HCT116 (cell line): ENCODE data around the gene RPTOR. TPM values are rescaled to one million over a fixed set of nuclear protein-coding genes. Genes with fewer than 3 reads are reported as not detected.

Experiments
- ATAC-seq: fragments of 200-7000 bp; cut with Tn5 transposase; 2 replicates; pipeline ENCODE4 v1.9.1; 2020; ENCODE audit warnings: mild to moderate bottlenecking, moderate library complexity
- BruUV-seq: library from RNA; stranded (reverse); fragments of 400-500 nt; replicated peaks from 2 replicates; lab custom pipeline; 2021; lab: Mats Ljungman, UMichigan
- CTCF ChIA-PET: fragments of 300-600 bp; sonication (Branson Sonifier 250); formaldehyde crosslinking; loops from one replicate; lab custom pipeline; 2021; ENCODE audit warnings: antibody characterized with exemption; lab: Charles Lee
- POLR2A ChIA-PET: fragments of 300-600, 350-600 bp; sonication (Branson Sonifier 250); formaldehyde crosslinking; loops from one replicate; lab custom pipeline; 2021; ENCODE audit warnings: antibody characterized with exemption; lab: Charles Lee
- RAD21 ChIA-PET, 2 experiments: fragments of 300-600 bp; sonication (Branson Sonifier 250); formaldehyde crosslinking; loops; one replicate each; lab custom pipeline; 2023; ENCODE audit warnings: low total read pairs in 2 of 2; ENCODE audit not compliant: uncharacterized antibody in 2 of 2, unreplicated experiment in 2 of 2, low non-redundant PET in 1 of 2; lab: Charles Lee
- DNase-seq: peaks from one replicate; pipeline ENCODE4 v3.0.0-alpha.2; 2010; ENCODE audit warnings: low read depth, low spot score
- H2AFZ ChIP-seq: fragments of 200-600 bp; shearing (Covaris generic), sonication (generic); 2 replicates; pipeline ENCODE4 v1.6.1; 2017; ENCODE audit warnings: low read depth, mixed run types, mixed read lengths, antibody characterized with exemption, low read length; ENCODE audit not compliant: poor library complexity, severe bottlenecking
- H3K27ac ChIP-seq: 2 replicates; pipeline ENCODE4 v1.5.1; 2012; ENCODE audit warnings: low read depth, low read length
- H3K27me3 ChIP-seq: fragments of 200-600 bp; sonication (generic); 2 replicates; pipeline ENCODE4 v1.6.1; 2016; ENCODE audit warnings: mixed run types, low read length, mixed read lengths; ENCODE audit not compliant: insufficient read depth
- H3K36me3 ChIP-seq, 2 experiments: fragments of 200-500 bp in 1 of 2; fragments of 200-600 bp in 1 of 2; sonication (Bioruptor generic) in 1 of 2; sonication (generic) in 1 of 2; 2 replicates each; pipeline versions ENCODE4 v1.5.1 to v1.6.1; 2014 to 2016; ENCODE audit warnings: low read length in 2 of 2, inconsistent platforms in 1 of 2, mixed read lengths in 1 of 2, mixed run types in 1 of 2; ENCODE audit not compliant: insufficient read depth in 2 of 2, control insufficient read depth in 1 of 2
- H3K4me1 ChIP-seq, 2 experiments: fragments of 200-600 bp in 1 of 2; sonication (generic) in 1 of 2; 2 replicates each; pipeline versions ENCODE4 v1.5.1 to v1.6.1; 2012 to 2017; ENCODE audit warnings: low read length in 2 of 2, inconsistent platforms in 1 of 2, mild to moderate bottlenecking in 1 of 2, mixed read lengths in 1 of 2, mixed run types in 1 of 2, moderate library complexity in 1 of 2; ENCODE audit not compliant: insufficient read depth in 2 of 2, control insufficient read depth in 1 of 2
- H3K4me2 ChIP-seq: fragments of 200-600 bp; sonication (generic); 2 replicates; pipeline ENCODE4 v1.6.1; 2017; ENCODE audit warnings: mixed run types, low read length, mixed read lengths
- H3K4me3 ChIP-seq, 2 experiments: fragments of 200-600 bp in 1 of 2; sonication (generic) in 1 of 2; replicated peaks in 1 of 2; 2 replicates each; pipeline ENCODE4 v1.5.1; 2011 to 2016; ENCODE audit warnings: low read length in 2 of 2, control low read depth in 1 of 2, low read depth in 1 of 2, mild to moderate bottlenecking in 1 of 2, mixed read lengths in 1 of 2, mixed run types in 1 of 2
- H3K79me2 ChIP-seq: fragments of 200-600 bp; sonication (generic); 2 replicates; pipeline ENCODE4 v1.6.1; 2017; ENCODE audit warnings: mild to moderate bottlenecking, mixed run types, low read length, moderate library complexity, mixed read lengths; ENCODE audit not compliant: insufficient read depth
- H3K9ac ChIP-seq: fragments of 200-600 bp; sonication (generic); 2 replicates; pipeline ENCODE4 v1.6.1; 2016; ENCODE audit warnings: low read length, mixed read lengths
- H3K9me2 ChIP-seq: fragments of 200-600 bp; sonication (generic), shearing (Covaris generic); 2 replicates; pipeline ENCODE4 v1.6.1; 2017; ENCODE audit warnings: mixed run types, mild to moderate bottlenecking, moderate library complexity; ENCODE audit not compliant: insufficient read depth
- H3K9me3 ChIP-seq, 2 experiments: fragments of 200-500 bp in 1 of 2; fragments of 200-600 bp in 1 of 2; sonication (Bioruptor generic) in 1 of 2; sonication (generic) in 1 of 2; 2 replicates each; pipeline ENCODE4 v1.6.1; 2014 to 2017; ENCODE audit warnings: low read length in 2 of 2, mixed read lengths in 2 of 2, inconsistent platforms in 1 of 2, low read depth in 1 of 2, mild to moderate bottlenecking in 1 of 2, mixed run types in 1 of 2, moderate library complexity in 1 of 2; ENCODE audit not compliant: control insufficient read depth in 1 of 2, insufficient read depth in 1 of 2
- H4K20me1 ChIP-seq: fragments of 200-600 bp; sonication (generic), shearing (Covaris generic); 2 replicates; pipeline ENCODE4 v1.6.1; 2017; ENCODE audit warnings: mixed run types, mild to moderate bottlenecking, moderate library complexity; ENCODE audit not compliant: insufficient read depth
- ATF3 ChIP-seq: IDR thresholded peaks from 2 replicates; pipeline ENCODE4 v1.6.1; 2012
- CBX3 ChIP-seq: IDR thresholded peaks from 2 replicates; pipeline ENCODE4 v1.6.1; 2012; ENCODE audit warnings: low read depth
- EGR1 ChIP-seq: IDR thresholded peaks from 2 replicates; pipeline ENCODE4 v1.6.1; 2012; ENCODE audit warnings: low read depth
- EZH2 ChIP-seq: fragments of 200-600 bp; sonication (generic); IDR thresholded peaks from 2 replicates; pipeline ENCODE4 v1.6.1; 2017; ENCODE audit warnings: antibody characterized with exemption, mixed run types
- EZH2phosphoT487 ChIP-seq: fragments of 200-600 bp; IDR thresholded peaks from 2 replicates; pipeline ENCODE4 v1.6.1; 2018; ENCODE audit warnings: antibody characterized with exemption, borderline replicate concordance
- FOSL1 ChIP-seq: IDR thresholded peaks from 2 replicates; pipeline ENCODE4 v1.6.1; 2012; ENCODE audit warnings: low read depth
- JUND ChIP-seq: IDR thresholded peaks from 2 replicates; pipeline ENCODE4 v1.6.1; 2012
- POLR2A ChIP-seq: IDR thresholded peaks from 2 replicates; pipeline ENCODE4 v1.7.0; 2011; ENCODE audit warnings: borderline replicate concordance; ENCODE audit not compliant: insufficient read depth, insufficient read length; ENCODE audit errors: extremely low read depth
- POLR2AphosphoS5 ChIP-seq: IDR thresholded peaks from 2 replicates; pipeline ENCODE4 v1.6.1; 2011; ENCODE audit warnings: mild to moderate bottlenecking, low read depth, low read length, moderate library complexity
- RAD21 ChIP-seq: IDR thresholded peaks from 2 replicates; pipeline ENCODE4 v1.6.1; 2012; ENCODE audit warnings: low read depth, mild to moderate bottlenecking
- REST ChIP-seq: IDR thresholded peaks from 2 replicates; pipeline ENCODE4 v1.6.1; 2012; ENCODE audit warnings: low read depth
- SIN3A ChIP-seq: IDR thresholded peaks from 2 replicates; pipeline ENCODE4 v1.6.1; 2012; ENCODE audit warnings: low read depth
- TCF7L2 ChIP-seq: IDR thresholded peaks from 2 replicates; pipeline ENCODE4 v1.7.0; 2011; ENCODE audit warnings: borderline replicate concordance, inconsistent platforms; ENCODE audit not compliant: insufficient read depth, insufficient read length; ENCODE audit errors: extremely low read depth
- ZBTB33 ChIP-seq: IDR thresholded peaks from 2 replicates; pipeline ENCODE4 v1.6.1; 2011; ENCODE audit warnings: mild to moderate bottlenecking, low read length, moderate library complexity; ENCODE audit not compliant: insufficient replicate concordance; ENCODE audit errors: extremely low read depth
- ZFX ChIP-seq: fragments of 450-650 bp; IDR thresholded peaks from 2 replicates; pipeline ENCODE4 v1.6.1; 2017
- ZNF274 ChIP-seq: fragments of 200-500 bp; sonication (Bioruptor generic); IDR thresholded peaks from 2 replicates; pipeline ENCODE4 v1.6.1; 2014; ENCODE audit warnings: mild to moderate bottlenecking, low read depth, low read length, inconsistent platforms
- intact Hi-C: fragments of 100-400 bp; cut with micrococcal nuclease; formaldehyde crosslinking; loops from 2 replicates; pipeline ENCODE4 v1.10.0; 2022
- total RNA-seq: library from RNA; stranded (reverse); gene quantifications from one replicate; pipeline ENCODE4 v1.2.1, GENCODE V29; 2021; ENCODE audit not compliant: unreplicated experiment
- TF ChIP-seq, protein P1 (sequence below): IDR thresholded peaks from 2 replicates; pipeline ENCODE4 v1.6.1; 2012

The RPTOR gene
- total RNA-seq, 1 experiment from 2014 or later, result 69.5 TPM

DNA sequence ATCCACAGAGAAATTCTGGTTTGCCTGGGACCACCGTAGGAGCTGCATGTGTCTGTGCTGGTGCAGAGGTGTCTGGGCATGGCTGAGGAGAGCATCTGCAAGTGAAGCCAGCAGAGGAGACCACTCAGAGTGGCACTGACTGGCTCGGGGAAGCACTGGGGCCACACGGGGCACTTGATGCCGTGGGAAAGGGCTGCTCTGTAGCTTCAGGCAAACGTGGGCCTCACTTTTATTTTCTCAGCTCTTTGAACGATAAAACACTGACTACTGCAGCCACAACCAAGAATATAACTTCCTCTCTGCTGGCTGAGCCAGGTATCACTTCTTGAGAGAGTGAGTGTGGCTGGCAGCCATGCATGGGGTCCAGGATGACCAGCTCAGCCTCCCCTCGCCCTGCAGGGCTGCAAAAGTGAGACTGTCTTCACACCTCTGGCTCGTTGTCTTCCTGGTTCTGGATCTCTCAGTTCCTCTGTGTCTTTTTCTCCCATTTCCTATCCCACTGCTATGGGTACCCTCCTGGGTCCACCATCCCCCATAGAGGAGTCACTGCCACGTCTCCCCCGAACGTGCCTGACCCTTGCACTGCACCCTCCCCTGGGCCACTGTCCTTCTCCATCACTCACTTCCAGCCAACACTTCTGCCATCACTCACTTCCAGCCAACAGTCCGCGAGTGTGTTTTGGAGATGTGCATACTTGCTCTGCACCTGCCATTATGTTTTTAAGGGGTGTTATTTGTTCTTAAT is 245.6 kb downstream of the RPTOR start:
- ATAC-seq (no peak; the same call in 1 of the 2 replicates), DNase-seq (no peak)
- intact Hi-C loops, result no loop called here
- ChIA-PET POLR2A (interaction anchor here (1.5 kb wide), 1 partner anchor 170 kb away, joined by 3 read pairs; no protein-coding TSS in a partner anchor), RAD21 (no interaction called here), CTCF (no interaction called here)
- Histone ChIP-seq H3K79me2 (peaks cover 14% of the 10 kb centered on the region; the same call in 1 of the 2 replicates), H3K4me2 (peak overlapping the region; percentile 80), H3K4me1 (peaks cover 49 to 63% of the 10 kb centered on the region in 2 experiments), H4K20me1 (no peaks in the 10 kb centered on the region), H3K27me3 (no peaks in the 10 kb centered on the region), H3K9me2 (no peaks in the 10 kb centered on the region), H3K36me3 (peaks cover 0 to 4% of the 10 kb centered on the region in 2 experiments; a peak in 1 of 4 replicates), H3K9ac (peak overlapping the region; percentile 56), H3K9me3 (peaks cover 0 to 8% of the 10 kb centered on the region in 2 experiments; a peak in 1 of 4 replicates), H3K4me3 (peak overlapping the region in 1 of 2 experiments; percentile 34; a peak in 2 of 4 replicates), H3K27ac (peak overlapping the region; percentile 89), H2AFZ (no peak overlapping the region)
- BruUV-seq, result no TSS peak
- TF ChIP-seq ATF3 (no peak), RAD21 (no peak), TCF7L2 (no peak), EZH2 (no peak), SIN3A (no peak), ZFX (no peak), CBX3 (no peak), FOSL1 (no peak; the same call in 1 of the 2 replicates), JUND (no peak), EZH2phosphoT487 (no peak), EGR1 (no peak), REST (no peak), ZBTB33 (no peak), ZNF274 (no peak), POLR2A (no peak), POLR2AphosphoS5 (no peak)
- TF ChIP-seq, protein P1, sequence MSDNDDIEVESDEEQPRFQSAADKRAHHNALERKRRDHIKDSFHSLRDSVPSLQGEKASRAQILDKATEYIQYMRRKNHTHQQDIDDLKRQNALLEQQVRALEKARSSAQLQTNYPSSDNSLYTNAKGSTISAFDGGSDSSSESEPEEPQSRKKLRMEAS, result no peak
